ENCODE data around the gene NRP2. TPM values are rescaled to one million over a fixed set of nuclear protein-coding genes. Genes with fewer than 3 reads are reported as not detected.

Gene NRP2
- total RNA-seq, 1 donor from 2014 or later = 27.8 TPM

- H3K27ac ChIP-seq = peak overlapping the region; percentile 66
These were observed 46.1 kb downstream of the NRP2 start for GRCh38 chr2:205728366-205728765.

GRCh38 chr2:205730191-205730590, 47.9 kb downstream of the NRP2 start:
- H3K4me3 ChIP-seq = no peak overlapping the region
- no peak overlapping the region for H2AFZ ChIP-seq (replicated peaks)
- H3K27ac ChIP-seq = no peak overlapping the region
- TF ChIP-seq CTCF (IDR thresholded peaks at IDR 0.05) (no peak), EZH2 (IDR thresholded peaks at IDR 0.05) (no peak), EZH2phosphoT487 (IDR thresholded peaks at IDR 0.05) (no peak)
- peak overlapping the region; percentile 42 for H3K4me2 ChIP-seq
- no peak overlapping the region for H3K9ac ChIP-seq
- Mint-ChIP-seq H3K36me3 (peaks cover 8% of the 10 kb centered on the region), H3K27ac (no peak overlapping the region), H3K9me3 (no peaks in the 10 kb centered on the region), H3K4me1 (peaks cover 72% of the 10 kb centered on the region), H3K4me3 (no peak overlapping the region), H3K27me3 (ENCODE audit: insufficient read depth, low read depth) (peaks cover 23% of the 10 kb centered on the region)
- H3K79me2 ChIP-seq (ENCODE audit: low read depth) = no peaks in the 10 kb centered on the region
- H4K20me1 ChIP-seq (ENCODE audit: low read depth) = no peaks in the 10 kb centered on the region
- DNase-seq (ENCODE audit: low spot score) = no peak
- peaks cover 26% of the 10 kb centered on the region for H3F3A ChIP-seq (ENCODE audit: low read depth)
- H3K36me3 ChIP-seq = no peaks in the 10 kb centered on the region
- peaks cover 64% of the 10 kb centered on the region for H3K4me1 ChIP-seq
- no peaks in the 10 kb centered on the region for H3K9me3 ChIP-seq (ENCODE audit: low read depth)
- no peaks in the 10 kb centered on the region for H3K27me3 ChIP-seq

More at GRCh38 chr2:205728366-205728765, 46.1 kb downstream of the NRP2 start:
- Histone ChIP-seq H2AFZ (replicated peaks) (no peak overlapping the region), H3K27me3 (no peaks in the 10 kb centered on the region), H3K9me3 (ENCODE audit: low read depth) (no peaks in the 10 kb centered on the region), H3K9ac (no peak overlapping the region), H3K4me2 (peak overlapping the region; percentile 42), H3K79me2 (ENCODE audit: low read depth) (no peaks in the 10 kb centered on the region), H3F3A (ENCODE audit: low read depth) (peaks cover 24% of the 10 kb centered on the region), H4K20me1 (ENCODE audit: low read depth) (no peaks in the 10 kb centered on the region), H3K4me3 (no peak overlapping the region), H3K36me3 (no peaks in the 10 kb centered on the region), H3K4me1 (peaks cover 56% of the 10 kb centered on the region)
- TF ChIP-seq CTCF (IDR thresholded peaks at IDR 0.05) = no peak
- no peak for TF ChIP-seq EZH2phosphoT487 (IDR thresholded peaks at IDR 0.05)
- TF ChIP-seq EZH2 (IDR thresholded peaks at IDR 0.05) = no peak
- Mint-ChIP-seq H3K36me3 (peaks cover 10% of the 10 kb centered on the region), H3K4me1 (peaks cover 60% of the 10 kb centered on the region), H3K27me3 (ENCODE audit: insufficient read depth, low read depth) (peaks cover 24% of the 10 kb centered on the region), H3K4me3 (no peak overlapping the region), H3K27ac (no peak overlapping the region), H3K9me3 (no peaks in the 10 kb centered on the region)
- no peak for DNase-seq (ENCODE audit: low spot score)

- no peaks in the 10 kb centered on the region for H3K9me3 Mint-ChIP-seq
- TF ChIP-seq CTCF (IDR thresholded peaks at IDR 0.05) (no peak), EZH2 (IDR thresholded peaks at IDR 0.05) (no peak), EZH2phosphoT487 (IDR thresholded peaks at IDR 0.05) (no peak)
- no peak overlapping the region for H2AFZ ChIP-seq (replicated peaks)
- H3K4me3 Mint-ChIP-seq = no peak overlapping the region
- no peak overlapping the region for H3K27ac ChIP-seq
- no peaks in the 10 kb centered on the region for H3K79me2 ChIP-seq (ENCODE audit: low read depth)
- peaks cover 23% of the 10 kb centered on the region for H3K27me3 Mint-ChIP-seq (ENCODE audit: insufficient read depth, low read depth)
- H3F3A ChIP-seq (ENCODE audit: low read depth) = peaks cover 26% of the 10 kb centered on the region
- no peaks in the 10 kb centered on the region for H4K20me1 ChIP-seq (ENCODE audit: low read depth)
- no peak overlapping the region for H3K4me3 ChIP-seq
- H3K36me3 Mint-ChIP-seq = peaks cover 8% of the 10 kb centered on the region
- H3K27me3 ChIP-seq = no peaks in the 10 kb centered on the region
- no peak overlapping the region for H3K9ac ChIP-seq
- no peaks in the 10 kb centered on the region for H3K36me3 ChIP-seq
- no peak for DNase-seq (ENCODE audit: low spot score)
- peaks cover 71% of the 10 kb centered on the region for H3K4me1 Mint-ChIP-seq
- no peaks in the 10 kb centered on the region for H3K9me3 ChIP-seq (ENCODE audit: low read depth)
- peak overlapping the region; percentile 26 for H3K4me2 ChIP-seq
- peak overlapping the region; percentile 72 for H3K27ac Mint-ChIP-seq
- peaks cover 64% of the 10 kb centered on the region for H3K4me1 ChIP-seq
These were observed 48.6 kb downstream of the NRP2 start for GRCh38 chr2:205730701-205731582.
